GM12865 (cell line): ENCODE data around the gene PMEPA1.

ENCODE experiments used
- DNase-seq: peaks from one replicate; pipeline ENCODE4 v3.0.0; 2010; ENCODE audit warnings: low read depth
- H3K4me3 ChIP-seq: 2 replicates; pipeline ENCODE4 v1.5.1; 2011; ENCODE audit warnings: mild to moderate bottlenecking, low read depth, low read length, control low read depth
- CTCF ChIP-seq: IDR thresholded peaks from 2 replicates; pipeline ENCODE4 v1.5.1; 2011; ENCODE audit warnings: low read length, control low read depth, low read depth, inconsistent platforms; ENCODE audit not compliant: insufficient read depth; ENCODE audit errors: missing control alignments

PMEPA1 gene

GRCh38 chr20:57738053-57738452, 28.2 kb upstream of the PMEPA1 start:
- no peak for DNase-seq
- H3K4me3 ChIP-seq, result no peak overlapping the region
- no peak for TF ChIP-seq CTCF

- DNase-seq, result no peak
- no peak overlapping the region for H3K4me3 ChIP-seq
- no peak for TF ChIP-seq CTCF
These were observed 27.5 kb upstream of the PMEPA1 start for GRCh38 chr20:57737349-57737748.

GRCh38 chr20:57736738-57737347, 27.0 kb upstream of the PMEPA1 start:
- TF ChIP-seq CTCF, result no peak
- peak; percentile 16 for DNase-seq
- no peak overlapping the region for H3K4me3 ChIP-seq

- peak; percentile 24 for DNase-seq
- no peak for TF ChIP-seq CTCF
These were observed 26.3 kb upstream of the PMEPA1 start for GRCh38 chr20:57735831-57736737.

GRCh38 chr20:57734754-57735153, 24.9 kb upstream of the PMEPA1 start:
- no peak for TF ChIP-seq CTCF
- no peak overlapping the region for H3K4me3 ChIP-seq
- DNase-seq, result no peak

More at GRCh38 chr20:57735831-57736737, 26.3 kb upstream of the PMEPA1 start:
- H3K4me3 ChIP-seq, result no peak overlapping the region

- no peak for DNase-seq
- H3K4me3 ChIP-seq, result no peak overlapping the region
- no peak for TF ChIP-seq CTCF
These were observed 22.4 kb upstream of the PMEPA1 start for GRCh38 chr20:57732226-57732625.
